Ascending aorta (tissue), 2 donors: ENCODE results near the gene ESPN. TPM values are rescaled to one million over a fixed set of nuclear protein-coding genes. Genes with fewer than 3 reads are reported as not detected.

Experiments used
- DNase-seq, 2 donors: peaks; one replicate each; pipeline ENCODE4 v3.0.0-alpha.2; 2019; ENCODE audit warnings: low spot score in 2 of 2
- H3K27ac ChIP-seq, 2 donors: fragments of 200-600 bp; sonication (generic); one replicate each; pipeline ENCODE4 v1.5.1; 2016 to 2017; ENCODE audit warnings: mild to moderate bottlenecking in 1 of 2
- H3K27me3 ChIP-seq: fragments of 200-600 bp; sonication (generic); one replicate; pipeline ENCODE4 v1.5.1; 2017
- H3K36me3 ChIP-seq, 2 donors: fragments of 200-600 bp; sonication (generic); one replicate each; pipeline ENCODE4 v1.5.1; 2016
- H3K4me1 ChIP-seq, 2 donors: fragments of 200-600 bp; sonication (generic); one replicate each; pipeline ENCODE4 v1.5.1; 2016 to 2017; ENCODE audit warnings: mild to moderate bottlenecking in 1 of 2
- H3K4me3 ChIP-seq, 2 donors: fragments of 200-600 bp; sonication (generic); one replicate each; pipeline ENCODE4 v1.5.1; 2016 to 2017; ENCODE audit warnings: mild to moderate bottlenecking in 1 of 2
- H3K9me3 ChIP-seq, 2 donors: fragments of 200-600 bp; sonication (generic); one replicate each; pipeline ENCODE4 v1.5.1; 2016
- intact Hi-C: fragments of 100-400 bp; cut with DNase I; formaldehyde crosslinking; loops from one replicate; pipeline ENCODE4 v1.15.1; 2023
- total RNA-seq: library from RNA; depleted of rRNA; stranded (reverse); fragments of >200 nt; gene quantifications from one replicate; pipeline ENCODE4 v1.1.0, GENCODE V29; 2016
- TF ChIP-seq, protein P1 (sequence below), 3 experiments: fragments of 200-600 bp in 2 of 3; fragments of 450-650 bp in 1 of 3; sonication (generic) in 2 of 3; IDR thresholded peaks; one replicate each; pipeline ENCODE4 v1.5.1; 2016 to 2019; ENCODE audit warnings: antibody characterized with exemption in 3 of 3, mild to moderate bottlenecking in 1 of 3, moderate library complexity in 1 of 3

ESPN gene
- total RNA-seq, 1 donor from 2014 or later, result 2.2 TPM

DNA sequence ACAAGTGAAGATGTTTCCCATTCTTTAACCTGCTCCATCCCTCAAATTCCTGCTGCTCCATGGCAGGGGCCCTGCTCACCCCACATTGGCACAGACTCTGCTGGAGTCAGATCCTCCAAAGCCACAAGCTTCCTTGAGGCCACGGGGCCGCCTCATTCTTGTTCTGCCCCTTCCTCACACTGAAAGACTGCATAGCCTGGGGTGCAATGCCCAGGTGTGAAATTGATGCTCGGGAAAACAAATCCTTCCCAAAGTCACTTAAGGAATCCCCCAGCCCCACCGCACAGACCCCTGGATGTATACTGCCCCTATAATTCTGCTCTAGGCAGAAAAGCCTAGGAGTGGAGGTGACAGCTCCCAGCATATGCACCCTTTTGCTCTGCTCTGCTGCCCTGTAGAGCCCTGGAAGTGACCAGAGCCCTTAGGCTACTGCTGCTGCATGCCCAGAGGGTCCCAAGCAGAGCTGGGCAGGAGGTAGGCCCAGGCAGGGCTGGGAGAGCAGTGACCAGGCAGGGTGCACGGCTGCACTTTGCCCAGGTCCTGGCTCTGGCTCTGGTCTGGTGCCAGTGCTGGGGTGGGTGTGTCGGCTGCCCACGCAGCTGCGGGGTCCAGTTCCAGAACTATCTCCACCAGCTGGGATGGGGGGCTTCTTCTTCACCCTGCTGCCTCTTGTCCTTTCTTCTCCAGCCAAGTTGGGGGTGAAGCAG is 6.5 kb upstream of the ESPN start:
- Histone ChIP-seq H3K9me3 (no peaks in the 10 kb centered on the region), H3K27me3 (peaks cover 40% of the 10 kb centered on the region), H3K36me3 (no peaks in the 10 kb centered on the region), H3K4me3 (no peak overlapping the region), H3K27ac (no peak overlapping the region), H3K4me1 (peaks cover 7 to 8% of the 10 kb centered on the region in 2 donors)
- TF ChIP-seq, protein P1, sequence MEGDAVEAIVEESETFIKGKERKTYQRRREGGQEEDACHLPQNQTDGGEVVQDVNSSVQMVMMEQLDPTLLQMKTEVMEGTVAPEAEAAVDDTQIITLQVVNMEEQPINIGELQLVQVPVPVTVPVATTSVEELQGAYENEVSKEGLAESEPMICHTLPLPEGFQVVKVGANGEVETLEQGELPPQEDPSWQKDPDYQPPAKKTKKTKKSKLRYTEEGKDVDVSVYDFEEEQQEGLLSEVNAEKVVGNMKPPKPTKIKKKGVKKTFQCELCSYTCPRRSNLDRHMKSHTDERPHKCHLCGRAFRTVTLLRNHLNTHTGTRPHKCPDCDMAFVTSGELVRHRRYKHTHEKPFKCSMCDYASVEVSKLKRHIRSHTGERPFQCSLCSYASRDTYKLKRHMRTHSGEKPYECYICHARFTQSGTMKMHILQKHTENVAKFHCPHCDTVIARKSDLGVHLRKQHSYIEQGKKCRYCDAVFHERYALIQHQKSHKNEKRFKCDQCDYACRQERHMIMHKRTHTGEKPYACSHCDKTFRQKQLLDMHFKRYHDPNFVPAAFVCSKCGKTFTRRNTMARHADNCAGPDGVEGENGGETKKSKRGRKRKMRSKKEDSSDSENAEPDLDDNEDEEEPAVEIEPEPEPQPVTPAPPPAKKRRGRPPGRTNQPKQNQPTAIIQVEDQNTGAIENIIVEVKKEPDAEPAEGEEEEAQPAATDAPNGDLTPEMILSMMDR (IDR thresholded peaks at IDR 0.05), result no peak
- no peak for DNase-seq
- intact Hi-C loops, result no loop called here

DNA sequence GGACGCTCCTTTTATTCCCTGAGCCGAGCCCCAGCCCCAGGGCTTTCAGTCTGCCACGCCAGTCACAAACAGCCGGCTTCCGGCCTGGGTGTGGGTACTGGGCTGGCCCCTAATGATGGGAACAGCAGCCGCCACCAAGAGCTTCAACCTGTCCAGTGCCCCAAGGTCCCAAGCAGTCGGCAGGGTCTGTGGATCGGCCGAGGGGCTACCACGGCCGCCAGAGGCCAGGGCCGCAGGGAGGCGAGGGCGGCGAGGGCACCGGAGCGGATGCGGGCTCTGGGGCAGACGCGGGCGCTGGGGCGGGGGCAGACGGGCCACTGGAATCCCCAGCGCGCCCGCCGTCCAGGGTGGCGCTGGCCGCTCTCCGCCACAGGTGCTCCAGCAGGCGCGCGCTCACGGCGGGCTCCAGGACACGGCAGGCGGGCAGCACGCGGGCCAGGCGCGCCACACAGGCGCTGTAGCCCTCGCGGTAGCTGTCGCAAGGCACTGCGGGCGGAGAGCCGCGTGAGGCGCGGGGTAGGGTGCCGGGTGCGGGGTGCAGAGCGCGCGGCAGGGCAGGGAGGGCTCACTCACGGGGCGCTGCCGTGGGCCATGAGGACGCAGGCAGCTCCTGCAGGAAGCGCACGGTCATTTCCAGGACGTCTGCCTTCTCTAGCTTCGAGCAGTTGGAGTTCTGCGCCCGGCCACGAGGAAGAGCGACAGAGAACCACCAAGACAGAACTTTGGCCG is 5.7 kb upstream of the ESPN start:
- no peaks in the 10 kb centered on the region for H3K36me3 ChIP-seq
- H3K27ac ChIP-seq, result no peak overlapping the region
- peaks cover 40% of the 10 kb centered on the region for H3K27me3 ChIP-seq
- no peaks in the 10 kb centered on the region for H3K9me3 ChIP-seq
- no peak for DNase-seq
- intact Hi-C loops, result no loop called here
- TF ChIP-seq, protein P1 (IDR thresholded peaks at IDR 0.05), result no peak
- peaks cover 7 to 14% of the 10 kb centered on the region in 2 donors for H3K4me1 ChIP-seq
- peak overlapping the region; percentile 46 to 60 for H3K4me3 ChIP-seq

DNA sequence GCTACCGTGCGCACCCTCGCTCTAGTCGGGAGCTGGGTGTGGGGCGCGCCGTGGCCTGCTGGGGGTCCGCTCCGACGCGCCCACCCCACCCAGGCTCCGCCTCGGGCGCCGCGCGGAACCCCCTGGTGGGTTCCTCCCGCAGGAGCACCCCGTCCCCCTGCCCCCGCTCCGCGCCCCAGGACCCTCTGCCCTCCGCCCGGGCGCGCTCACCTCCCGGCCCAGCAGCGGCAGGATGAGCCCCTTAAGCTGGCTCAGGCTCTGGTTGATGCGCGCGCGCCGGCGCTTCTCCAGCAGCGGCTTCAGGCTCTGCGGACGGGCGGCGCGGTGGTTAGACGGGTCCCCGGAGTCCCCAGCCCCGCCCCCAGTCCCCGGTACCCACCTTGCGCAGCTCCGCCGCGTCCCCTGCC is 5.2 kb upstream of the ESPN start:
- intact Hi-C loops, result no loop called here
- DNase-seq, result no peak
- Histone ChIP-seq H3K4me3 (peak overlapping the region; percentile 46 to 60), H3K36me3 (no peaks in the 10 kb centered on the region), H3K27ac (no peak overlapping the region), H3K4me1 (peaks cover 7 to 14% of the 10 kb centered on the region in 2 donors), H3K9me3 (no peaks in the 10 kb centered on the region), H3K27me3 (peaks cover 42% of the 10 kb centered on the region)
- TF ChIP-seq, protein P1 (IDR thresholded peaks at IDR 0.05), result no peak

DNA sequence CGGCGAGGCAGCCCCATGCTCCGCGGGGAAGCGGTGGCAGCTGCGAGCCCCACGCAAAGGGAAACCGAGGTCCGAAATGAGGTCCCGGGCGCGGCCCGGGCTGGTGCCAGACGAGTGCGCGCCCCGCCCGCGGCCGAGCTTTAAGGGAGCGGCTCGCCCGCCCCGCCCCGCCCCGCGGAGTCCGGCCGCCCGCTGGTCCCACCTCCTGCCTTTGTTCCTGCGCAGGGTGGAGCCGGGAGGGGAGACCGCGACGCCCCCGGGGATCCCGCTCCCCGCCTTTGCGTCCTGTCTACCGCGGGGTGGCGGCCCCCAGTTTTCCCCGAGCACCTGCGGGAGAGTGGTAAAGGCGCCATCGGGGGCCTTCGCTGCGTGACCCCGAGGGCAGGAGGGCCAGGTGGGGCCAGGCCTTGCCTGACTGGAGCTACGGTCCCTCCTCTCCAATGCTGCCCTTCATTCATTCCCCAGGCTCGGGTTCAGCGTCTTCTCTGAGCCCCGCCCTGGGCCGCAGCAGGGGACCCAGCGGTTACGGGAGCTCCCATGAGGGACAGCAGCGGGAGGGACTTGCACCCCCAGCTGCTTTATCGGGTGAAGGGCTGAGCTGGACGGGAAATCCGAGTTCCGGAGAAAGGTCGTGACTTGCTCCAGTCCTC is 4.6 kb upstream of the ESPN start, which contains the start of gene HES2:
HES2 (minus strand) TSS at position 116 of the 650 bp plus-strand sequence; CDS start at position 17, 99 bp downstream.
- no peak for DNase-seq
- TF ChIP-seq, protein P1 (IDR thresholded peaks at IDR 0.05), result no peak
- H3K9me3 ChIP-seq, result no peaks in the 10 kb centered on the region
- H3K4me3 ChIP-seq, result peak within 1 kb of the TSS; percentile 46 to 60
- intact Hi-C loops, result no loop called here
- H3K4me1 ChIP-seq, result peaks cover 10 to 14% of the 10 kb centered on the region in 2 donors
- peaks cover 42% of the 10 kb centered on the region for H3K27me3 ChIP-seq
- no peaks in the 10 kb centered on the region for H3K36me3 ChIP-seq
- no peak within 1 kb of the TSS for H3K27ac ChIP-seq

DNA sequence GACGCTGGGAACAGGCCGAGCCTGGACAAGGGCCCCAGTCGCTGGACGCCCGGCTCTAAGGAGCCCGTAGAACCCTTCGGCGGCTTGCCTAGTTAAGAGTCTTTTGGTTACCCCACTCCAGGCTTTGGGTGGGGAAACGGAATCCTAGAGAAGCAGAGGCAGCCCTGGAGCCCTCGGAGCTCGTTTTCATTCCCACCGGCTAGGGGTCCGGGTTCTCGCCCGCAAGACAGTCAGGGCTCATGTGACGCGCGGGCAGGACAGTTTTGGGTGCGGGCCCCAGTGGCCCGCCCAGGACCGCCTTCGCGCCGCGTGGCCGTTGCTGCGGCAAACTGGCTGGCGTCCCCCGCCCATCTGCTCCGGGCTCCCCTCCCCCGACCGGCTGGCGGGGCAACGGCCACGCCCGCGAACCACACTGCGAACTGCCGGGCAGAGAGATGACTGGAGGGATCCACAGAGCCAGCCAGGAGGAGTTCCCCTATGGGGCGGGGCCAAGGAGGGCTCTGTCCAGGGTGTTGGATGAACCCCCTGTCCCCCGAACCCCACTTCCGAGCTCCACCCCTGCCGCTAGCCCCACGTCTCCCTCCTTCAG is 4.0 kb upstream of the ESPN start:
- peaks cover 10 to 14% of the 10 kb centered on the region in 2 donors for H3K4me1 ChIP-seq
- DNase-seq, result no peak
- H3K9me3 ChIP-seq, result no peaks in the 10 kb centered on the region
- TF ChIP-seq, protein P1 (IDR thresholded peaks at IDR 0.05), result no peak
- intact Hi-C loops, result no loop called here
- no peaks in the 10 kb centered on the region for H3K36me3 ChIP-seq
- H3K27me3 ChIP-seq, result peaks cover 42% of the 10 kb centered on the region
- no peak overlapping the region for H3K27ac ChIP-seq
- peak overlapping the region in 1 of 2 donors; percentile 60 for H3K4me3 ChIP-seq
